Loucy (cell line): ENCODE data around the gene ALKBH5.

Experiments
- H2AFZ ChIP-seq: fragments of 200-600 bp; sonication (generic); 2 replicates; pipeline ENCODE4 v1.6.0; 2016; ENCODE audit warnings: antibody characterized with exemption, mild to moderate bottlenecking, low read length, moderate library complexity
- H3F3A ChIP-seq: fragments of 200-600 bp; 2 replicates; pipeline ENCODE4 v1.6.0; 2016; ENCODE audit warnings: antibody characterized with exemption, low read depth, mild to moderate bottlenecking
- H3K27me3 ChIP-seq: fragments of 200-600 bp; sonication (generic); 2 replicates; pipeline ENCODE4 v1.6.1; 2014; ENCODE audit warnings: low read length, mild to moderate bottlenecking; ENCODE audit not compliant: insufficient read depth, poor library complexity, severe bottlenecking
- H3K36me3 ChIP-seq: fragments of 200-600 bp; sonication (generic); 2 replicates; pipeline ENCODE4 v1.6.1; 2016; ENCODE audit warnings: low read length; ENCODE audit not compliant: insufficient read depth
- H3K4me1 ChIP-seq: fragments of 200-600 bp; sonication (generic); 2 replicates; pipeline ENCODE4 v1.5.1; 2014; ENCODE audit warnings: low read length, mild to moderate bottlenecking; ENCODE audit not compliant: insufficient read depth, poor library complexity, severe bottlenecking
- H3K4me2 ChIP-seq: fragments of 200-600 bp; sonication (generic); 2 replicates; pipeline ENCODE4 v1.6.0; 2014; ENCODE audit warnings: antibody characterized with exemption, low read length, low read depth, mild to moderate bottlenecking; ENCODE audit not compliant: poor library complexity, severe bottlenecking
- H3K4me3 ChIP-seq: fragments of 200-600 bp; sonication (generic); 2 replicates; pipeline ENCODE4 v1.5.1; 2014; ENCODE audit warnings: low read length, mild to moderate bottlenecking, mixed read lengths; ENCODE audit not compliant: poor library complexity, severe bottlenecking
- H3K79me2 ChIP-seq: fragments of 200-600 bp; sonication (generic); 2 replicates; pipeline ENCODE4 v1.6.1; 2014; ENCODE audit warnings: low read length; ENCODE audit not compliant: insufficient read depth
- H3K9ac ChIP-seq: fragments of 200-600 bp; sonication (generic); 2 replicates; pipeline ENCODE4 v1.6.0; 2014; ENCODE audit warnings: mild to moderate bottlenecking, low read depth, low read length, moderate library complexity; ENCODE audit not compliant: poor library complexity, severe bottlenecking
- H3K9me2 ChIP-seq: fragments of 200-600 bp; sonication (generic); replicated peaks from 2 replicates; pipeline ENCODE4 v1.6.1; 2016; ENCODE audit warnings: low read depth, low read length, mixed read lengths
- H3K9me3 ChIP-seq: fragments of 200-600 bp; sonication (generic); 2 replicates; pipeline ENCODE4 v1.6.1; 2014; ENCODE audit warnings: mild to moderate bottlenecking, antibody characterized with exemption, low read length, low read depth; ENCODE audit not compliant: insufficient read depth
- H4K20me1 ChIP-seq: fragments of 200-600 bp; sonication (generic); 2 replicates; pipeline ENCODE4 v1.6.0; 2014; ENCODE audit warnings: antibody characterized with exemption, low read length, mild to moderate bottlenecking; ENCODE audit not compliant: insufficient read depth, poor library complexity, severe bottlenecking
- CTCF ChIP-seq: fragments of 200-600 bp; sonication (generic); conservative IDR thresholded peaks from 2 replicates; pipeline ENCODE4 v1.5.1; 2014; ENCODE audit warnings: mild to moderate bottlenecking, antibody characterized with exemption, low read length
- EZH2phosphoT487 ChIP-seq: fragments of 200-600 bp; IDR thresholded peaks from 2 replicates; pipeline ENCODE4 v1.6.1; 2018; ENCODE audit warnings: antibody characterized with exemption, mild to moderate bottlenecking, moderate library complexity, borderline replicate concordance

The ALKBH5 gene

DNA sequence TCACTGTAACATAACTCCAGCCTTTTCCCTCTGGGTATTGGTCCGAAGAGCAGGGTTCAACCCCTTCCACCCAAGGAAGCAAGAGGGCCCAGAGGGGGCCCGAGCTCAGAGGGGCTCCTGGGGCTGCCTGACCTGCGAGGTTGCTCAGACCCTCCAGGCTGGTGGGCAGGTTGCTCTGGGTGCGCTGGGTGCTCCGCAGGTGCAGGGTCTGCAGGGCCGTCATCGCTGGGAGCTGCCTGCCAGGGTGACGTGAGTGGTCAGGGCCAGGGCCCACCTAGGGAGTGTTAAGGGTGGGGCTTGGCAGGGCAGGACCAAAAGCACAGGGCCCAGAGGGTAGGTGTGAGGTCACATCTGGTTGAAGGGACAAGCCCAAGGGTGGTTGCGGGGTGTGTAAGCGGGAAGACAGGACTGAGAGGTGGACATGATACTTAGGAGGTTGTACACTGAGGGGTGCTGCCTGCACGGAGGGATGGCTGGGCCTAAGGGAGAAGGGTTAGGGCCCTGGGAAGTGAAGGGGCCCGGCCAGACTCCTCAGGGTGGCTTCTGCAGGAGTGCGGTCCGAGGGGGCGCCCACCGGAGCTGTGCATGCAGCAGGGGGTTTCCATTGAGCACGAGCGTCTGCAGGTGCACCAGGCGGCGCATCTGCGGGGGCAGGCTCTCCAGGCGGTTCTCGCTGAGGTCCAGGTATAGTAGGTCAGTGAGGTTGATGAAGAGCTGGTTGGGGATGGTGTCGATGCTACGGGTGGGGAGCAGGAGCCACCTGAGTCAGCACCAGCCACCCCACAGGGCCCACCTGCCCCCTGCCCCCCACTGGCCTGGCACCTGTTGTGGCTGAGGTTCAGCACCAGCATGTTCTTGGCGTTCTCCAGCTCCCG lies 70.6 kb downstream of the ALKBH5 start:
- Histone ChIP-seq H4K20me1 (peaks cover 25% of the 10 kb centered on the region), H2AFZ (no peak overlapping the region), H3K36me3 (peaks cover 49% of the 10 kb centered on the region; the same call in 1 of the 2 replicates)

GRCh38 chr17:18254888-18255649 lies 71.4 kb downstream of the ALKBH5 start:
- TF ChIP-seq EZH2phosphoT487 = no peak
- no peak for TF ChIP-seq CTCF
- Histone ChIP-seq H3K9me2 (no peaks in the 10 kb centered on the region), H3K79me2 (peaks cover 30% of the 10 kb centered on the region), H3K9me3 (no peaks in the 10 kb centered on the region), H3K36me3 (peaks cover 45% of the 10 kb centered on the region; the same call in 1 of the 2 replicates), H3F3A (no peaks in the 10 kb centered on the region), H2AFZ (no peak overlapping the region), H3K27me3 (no peaks in the 10 kb centered on the region), H3K4me3 (no peak overlapping the region), H3K4me1 (peaks cover 16% of the 10 kb centered on the region), H4K20me1 (peaks cover 25% of the 10 kb centered on the region), H3K4me2 (no peak overlapping the region), H3K9ac (no peak overlapping the region)

More for the DNA sequence above, 70.6 kb downstream of the ALKBH5 start:
- Histone ChIP-seq H3K9ac (no peak overlapping the region), H3K4me3 (no peak overlapping the region), H3K9me3 (no peaks in the 10 kb centered on the region), H3K4me2 (no peak overlapping the region), H3K4me1 (peaks cover 14% of the 10 kb centered on the region), H3K9me2 (no peaks in the 10 kb centered on the region), H3F3A (no peaks in the 10 kb centered on the region), H3K27me3 (no peaks in the 10 kb centered on the region), H3K79me2 (peaks cover 30% of the 10 kb centered on the region)
- no peak for TF ChIP-seq CTCF
- no peak for TF ChIP-seq EZH2phosphoT487

DNA sequence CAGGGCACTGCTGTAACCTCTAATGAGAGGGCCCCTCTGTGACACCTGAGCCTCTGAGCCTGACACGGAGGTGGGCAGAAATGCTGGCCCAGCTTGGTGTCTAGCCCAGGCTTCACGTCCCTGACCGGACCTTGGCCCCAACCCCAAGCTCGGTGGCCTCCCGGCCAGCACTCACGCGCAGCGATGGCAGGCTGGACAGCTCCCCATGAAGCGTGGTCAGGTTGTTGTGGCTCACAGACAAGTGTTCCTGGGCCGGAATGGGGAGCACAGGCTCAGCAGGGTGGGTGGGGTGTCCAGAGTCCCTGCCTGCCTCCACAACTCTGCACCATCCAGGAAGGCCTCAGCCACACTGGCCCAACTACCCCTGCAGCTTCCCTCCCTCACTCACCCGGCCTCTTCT lies 72.7 kb downstream of the ALKBH5 start:
- H3K9me2 ChIP-seq = no peaks in the 10 kb centered on the region
- peaks cover 32% of the 10 kb centered on the region for H3K79me2 ChIP-seq
- peak overlapping the region; percentile 76 for H3K4me3 ChIP-seq
- peaks cover 25% of the 10 kb centered on the region for H4K20me1 ChIP-seq
- H3K4me2 ChIP-seq = peak overlapping the region; percentile 80
- peaks cover 33% of the 10 kb centered on the region; the same call in 1 of the 2 replicates for H3K36me3 ChIP-seq
- no peaks in the 10 kb centered on the region for H3F3A ChIP-seq
- TF ChIP-seq CTCF = no peak
- TF ChIP-seq EZH2phosphoT487 = no peak
- H3K9ac ChIP-seq = peak overlapping the region; percentile 84
- H2AFZ ChIP-seq = no peak overlapping the region
- H3K4me1 ChIP-seq = peaks cover 19% of the 10 kb centered on the region
- H3K27me3 ChIP-seq = no peaks in the 10 kb centered on the region
- H3K9me3 ChIP-seq = no peaks in the 10 kb centered on the region
